Keratinocyte (primary cell): Measurements from ENCODE around the gene CCDC102B. TPM values are rescaled to one million over a fixed set of nuclear protein-coding genes. Genes with fewer than 3 reads are reported as not detected.

Experiments used
- DNase-seq: peaks from one replicate; pipeline ENCODE4 v3.0.0-alpha.2; 2011; ENCODE audit warnings: low read depth, missing footprints, low spot score
- FAIRE-seq: peaks from 2 replicates; lab custom pipeline; 2011; peaks lifted over from hg19 to GRCh38; lab: Jason Lieb, UNC
- H2AFZ ChIP-seq: 2 replicates; pipeline ENCODE4 v1.6.0; 2012; ENCODE audit warnings: low read length, control low read depth, inconsistent platforms; ENCODE audit not compliant: control insufficient read depth
- H3K27ac ChIP-seq: 2 replicates; pipeline ENCODE4 v1.5.1; 2011; ENCODE audit warnings: low read length; ENCODE audit not compliant: control insufficient read depth, insufficient read depth
- H3K27me3 ChIP-seq: 3 replicates; pipeline ENCODE4 v1.6.0; 2011; ENCODE audit warnings: low read length; ENCODE audit not compliant: control insufficient read depth, insufficient read depth; ENCODE audit errors: extremely low read depth
- H3K36me3 ChIP-seq, 2 experiments: 2 replicates in 1 of 2; 3 replicates in 1 of 2; pipeline ENCODE4 v1.5.1; 2011; ENCODE audit warnings: low read length in 2 of 2, mild to moderate bottlenecking in 1 of 2; ENCODE audit not compliant: control insufficient read depth in 2 of 2, insufficient read depth in 2 of 2; ENCODE audit errors: extremely low read depth in 1 of 2
- H3K4me1 ChIP-seq: 3 replicates; pipeline ENCODE4 v1.5.1; 2011; ENCODE audit warnings: low read length; ENCODE audit not compliant: control insufficient read depth, insufficient read depth; ENCODE audit errors: extremely low read depth
- H3K4me2 ChIP-seq: 3 replicates; pipeline ENCODE4 v1.6.0; 2011; ENCODE audit warnings: low read depth, low read length; ENCODE audit not compliant: control insufficient read depth, insufficient read depth; ENCODE audit errors: extremely low read depth
- H3K4me3 ChIP-seq, 3 experiments: fragments of 200-600 bp in 1 of 3; sonication (generic) in 1 of 3; 2 replicates in 2 of 3; 3 replicates in 1 of 3; pipeline ENCODE4 v1.5.1; 2011 to 2016; ENCODE audit warnings: low read length in 3 of 3, mild to moderate bottlenecking in 3 of 3, control low read depth in 2 of 3, inconsistent platforms in 1 of 3, low read depth in 1 of 3, mixed read lengths in 1 of 3, mixed run types in 1 of 3, moderate library complexity in 1 of 3; ENCODE audit not compliant: control insufficient read depth in 2 of 3, insufficient read depth in 2 of 3; ENCODE audit errors: extremely low read depth in 1 of 3
- H3K79me2 ChIP-seq: 2 replicates; pipeline ENCODE4 v1.6.0; 2012; ENCODE audit warnings: low read length; ENCODE audit not compliant: control insufficient read depth, insufficient read depth
- H3K9ac ChIP-seq: 3 replicates; pipeline ENCODE4 v1.6.0; 2011; ENCODE audit warnings: low read length; ENCODE audit not compliant: control insufficient read depth, insufficient read depth; ENCODE audit errors: extremely low read depth
- H3K9me1 ChIP-seq: 3 replicates; pipeline ENCODE4 v1.6.0; 2011; ENCODE audit warnings: low read length; ENCODE audit not compliant: control insufficient read depth, insufficient read depth; ENCODE audit errors: extremely low read depth
- H3K9me3 ChIP-seq: 2 replicates; pipeline ENCODE4 v1.5.1; 2012; ENCODE audit warnings: low read depth, low read length; ENCODE audit not compliant: control insufficient read depth
- H4K20me1 ChIP-seq: 3 replicates; pipeline ENCODE4 v1.6.0; 2011; ENCODE audit warnings: low read length; ENCODE audit not compliant: control insufficient read depth, insufficient read depth; ENCODE audit errors: extremely low read depth
- EZH2 ChIP-seq: IDR thresholded peaks from one replicate; pipeline ENCODE4 v1.6.1; 2012; ENCODE audit warnings: inconsistent platforms, mild to moderate bottlenecking, low read length, moderate library complexity
- dilution Hi-C: fragments of 300-500 bp; cut with MboI; formaldehyde crosslinking; loops from one replicate; pipeline ENCODE4 v1.7.0; 2020; ENCODE audit warnings: low sequenced_read_pairs; ENCODE audit not compliant: extremely low pct_ligation_motif_present
- polyA plus RNA-seq, 5 experiments: library from polyadenylated mRNA; depleted of rRNA in 3 of 5; stranded (reverse) in 3 of 5; stranded (forward) in 1 of 5; unstranded in 1 of 5; fragments of >200 nt; gene quantifications; 1 replicate in 1 of 5; 2 replicates in 3 of 5; 3 replicates in 1 of 5; pipeline versions ENCODE4 v1.2.1 to v1.2.3, GENCODE V29; 2011 to 2012; ENCODE audit warnings: missing spikeins in 2 of 5, low read depth in 1 of 5, low replicate concordance in 1 of 5
- TF ChIP-seq, protein P1 (sequence below), 3 experiments: IDR thresholded peaks in 1 of 3; conservative IDR thresholded peaks in 1 of 3; optimal IDR thresholded peaks in 1 of 3; 2 replicates in 2 of 3; 3 replicates in 1 of 3; pipeline versions ENCODE3 to v1.5.1; 2011; ENCODE audit warnings: low read length in 3 of 3, mild to moderate bottlenecking in 3 of 3, moderate library complexity in 2 of 3, control low read depth in 1 of 3, inconsistent platforms in 1 of 3; ENCODE audit not compliant: insufficient read depth in 2 of 3; ENCODE audit errors: extremely low read depth in 1 of 3

CCDC102B gene
- polyA plus RNA-seq, 1 donor (not counting 4 experiments of a cell fraction or from before 2014, with no cell fraction given), result 0.60 TPM

DNA sequence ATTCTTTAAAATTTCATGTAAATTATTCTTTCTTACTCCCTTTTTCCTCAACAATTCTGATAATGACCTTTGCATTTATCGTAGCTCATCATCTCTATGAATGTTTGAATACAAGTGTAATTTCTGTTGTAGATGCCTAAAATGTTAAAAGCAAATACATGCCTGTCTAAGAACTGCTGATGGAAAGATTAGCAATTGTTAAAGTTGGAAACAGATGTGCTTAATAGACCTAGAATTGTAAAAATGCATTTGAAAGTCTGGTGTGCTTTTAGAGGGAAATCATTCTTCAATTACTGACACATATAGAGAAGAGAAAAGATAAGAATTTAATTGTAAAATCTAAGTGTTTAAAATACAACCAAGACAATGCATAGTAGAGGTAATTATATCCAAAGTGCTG lies 50.4 kb downstream of the CCDC102B start:
- dilution Hi-C loops, result no loop called here
- H3K27me3 ChIP-seq, result no peaks in the 10 kb centered on the region
- no peaks in the 10 kb centered on the region for H3K79me2 ChIP-seq
- FAIRE-seq, result no peak
- no peaks in the 10 kb centered on the region for H3K4me1 ChIP-seq
- no peak for TF ChIP-seq EZH2
- TF ChIP-seq, protein P1, sequence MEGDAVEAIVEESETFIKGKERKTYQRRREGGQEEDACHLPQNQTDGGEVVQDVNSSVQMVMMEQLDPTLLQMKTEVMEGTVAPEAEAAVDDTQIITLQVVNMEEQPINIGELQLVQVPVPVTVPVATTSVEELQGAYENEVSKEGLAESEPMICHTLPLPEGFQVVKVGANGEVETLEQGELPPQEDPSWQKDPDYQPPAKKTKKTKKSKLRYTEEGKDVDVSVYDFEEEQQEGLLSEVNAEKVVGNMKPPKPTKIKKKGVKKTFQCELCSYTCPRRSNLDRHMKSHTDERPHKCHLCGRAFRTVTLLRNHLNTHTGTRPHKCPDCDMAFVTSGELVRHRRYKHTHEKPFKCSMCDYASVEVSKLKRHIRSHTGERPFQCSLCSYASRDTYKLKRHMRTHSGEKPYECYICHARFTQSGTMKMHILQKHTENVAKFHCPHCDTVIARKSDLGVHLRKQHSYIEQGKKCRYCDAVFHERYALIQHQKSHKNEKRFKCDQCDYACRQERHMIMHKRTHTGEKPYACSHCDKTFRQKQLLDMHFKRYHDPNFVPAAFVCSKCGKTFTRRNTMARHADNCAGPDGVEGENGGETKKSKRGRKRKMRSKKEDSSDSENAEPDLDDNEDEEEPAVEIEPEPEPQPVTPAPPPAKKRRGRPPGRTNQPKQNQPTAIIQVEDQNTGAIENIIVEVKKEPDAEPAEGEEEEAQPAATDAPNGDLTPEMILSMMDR (optimal IDR thresholded peaks at IDR 0.05 in 1 of 3, IDR thresholded peaks at IDR 0.05 in 1 of 3, conservative IDR thresholded peaks at IDR 0.05 in 1 of 3; ENCODE audit: extremely low read depth in 1 of 3, insufficient read depth in 2 of 3, low read length in 3 of 3), result no peak
- no peaks in the 10 kb centered on the region for H3K9me3 ChIP-seq
- no peak overlapping the region for H2AFZ ChIP-seq
- H3K27ac ChIP-seq, result no peak overlapping the region
- H4K20me1 ChIP-seq, result no peaks in the 10 kb centered on the region
- H3K36me3 ChIP-seq, result no peaks in the 10 kb centered on the region
- H3K9ac ChIP-seq, result no peak overlapping the region
- no peak for DNase-seq
- no peak overlapping the region for H3K4me2 ChIP-seq
- H3K4me3 ChIP-seq, result no peak overlapping the region
- H3K9me1 ChIP-seq, result no peaks in the 10 kb centered on the region

DNA sequence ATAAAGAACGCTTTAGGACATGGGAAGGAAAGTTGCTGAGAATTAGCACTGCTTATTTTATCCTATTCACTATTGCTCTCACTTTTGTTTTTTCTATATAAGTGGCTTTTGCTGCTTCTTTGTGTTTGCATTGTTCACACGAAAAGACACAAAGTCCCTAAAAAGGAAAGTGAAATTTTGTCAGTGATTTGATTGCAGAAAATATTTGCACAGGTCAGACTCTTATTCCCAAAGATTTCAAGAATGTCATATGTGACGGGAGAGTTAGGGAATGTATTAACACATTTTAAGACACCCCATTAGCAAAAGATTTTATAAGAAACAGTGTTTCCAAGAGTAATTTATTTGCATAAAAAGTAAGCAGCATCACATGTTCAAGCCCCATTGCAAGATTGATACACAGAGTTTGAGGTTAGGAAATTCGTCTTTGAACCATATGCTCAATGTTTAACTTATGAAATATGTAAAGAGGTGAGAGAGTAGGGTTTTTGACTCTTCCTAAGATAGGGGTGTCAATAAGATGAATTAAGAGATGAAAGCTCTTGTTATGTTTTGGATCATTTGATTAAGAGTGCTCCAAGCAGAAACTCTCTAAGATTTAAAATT lies 57.0 kb downstream of the CCDC102B start:
- dilution Hi-C loops, result no loop called here
- no peak for TF ChIP-seq EZH2
- TF ChIP-seq, protein P1 (optimal IDR thresholded peaks at IDR 0.05 in 1 of 3, IDR thresholded peaks at IDR 0.05 in 1 of 3, conservative IDR thresholded peaks at IDR 0.05 in 1 of 3; ENCODE audit: extremely low read depth in 1 of 3, insufficient read depth in 2 of 3, low read length in 3 of 3), result no peak
- H3K36me3 ChIP-seq, result no peaks in the 10 kb centered on the region

More for the DNA sequence above, 57.0 kb downstream of the CCDC102B start:
- no peaks in the 10 kb centered on the region for H3K79me2 ChIP-seq
- no peak for DNase-seq
- no peak for FAIRE-seq
- no peaks in the 10 kb centered on the region for H4K20me1 ChIP-seq
- no peak overlapping the region for H2AFZ ChIP-seq
- no peaks in the 10 kb centered on the region for H3K9me1 ChIP-seq
- H3K9me3 ChIP-seq, result no peaks in the 10 kb centered on the region
- H3K4me3 ChIP-seq, result no peak overlapping the region
- no peak overlapping the region for H3K4me2 ChIP-seq
- H3K27me3 ChIP-seq, result no peaks in the 10 kb centered on the region
- H3K9ac ChIP-seq, result no peak overlapping the region
- no peaks in the 10 kb centered on the region for H3K4me1 ChIP-seq
- no peak overlapping the region for H3K27ac ChIP-seq
